ENCODE results near the gene ZBTB32.

The ZBTB32 gene

DNA sequence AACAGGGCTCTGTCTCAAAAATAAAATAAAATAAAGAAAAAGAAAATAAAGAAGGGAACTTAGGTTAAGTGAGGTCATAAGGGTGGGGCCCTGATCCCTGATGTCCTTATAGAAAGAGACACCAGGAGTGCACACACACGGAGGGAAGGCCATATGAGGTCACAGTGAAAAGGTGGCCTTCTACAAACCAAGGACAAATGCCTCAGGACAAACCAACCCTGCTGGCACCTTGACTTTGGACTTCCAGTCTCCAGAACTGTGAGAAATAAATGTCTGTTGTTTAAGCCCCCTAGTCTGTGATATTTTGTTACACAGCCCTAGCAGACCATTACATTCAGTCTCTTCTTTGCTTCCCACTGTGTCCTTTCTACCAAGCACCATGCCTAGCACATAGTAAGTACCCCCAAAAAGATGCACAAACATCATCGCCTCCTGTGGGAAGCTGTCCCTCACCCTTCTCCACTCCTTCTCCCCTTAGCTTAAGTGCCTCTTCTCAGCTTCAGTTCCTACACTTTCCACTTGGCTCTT, 8.4 kb upstream of the ZBTB32 start:
- no peak for DNase-seq (ENCODE audit: low spot score)

GRCh38 chr19:35696835-35697234, 7.5 kb upstream of the ZBTB32 start:
- no peak for DNase-seq (ENCODE audit: low spot score)

- peak; percentile 96 for DNase-seq (ENCODE audit: low spot score)
These were observed 1.9 kb upstream of the ZBTB32 start for GRCh38 chr19:35702223-35703012.

- no peak for DNase-seq (ENCODE audit: low spot score)
These were observed 1.0 kb upstream of the ZBTB32 start for GRCh38 chr19:35703343-35703742.

DNA sequence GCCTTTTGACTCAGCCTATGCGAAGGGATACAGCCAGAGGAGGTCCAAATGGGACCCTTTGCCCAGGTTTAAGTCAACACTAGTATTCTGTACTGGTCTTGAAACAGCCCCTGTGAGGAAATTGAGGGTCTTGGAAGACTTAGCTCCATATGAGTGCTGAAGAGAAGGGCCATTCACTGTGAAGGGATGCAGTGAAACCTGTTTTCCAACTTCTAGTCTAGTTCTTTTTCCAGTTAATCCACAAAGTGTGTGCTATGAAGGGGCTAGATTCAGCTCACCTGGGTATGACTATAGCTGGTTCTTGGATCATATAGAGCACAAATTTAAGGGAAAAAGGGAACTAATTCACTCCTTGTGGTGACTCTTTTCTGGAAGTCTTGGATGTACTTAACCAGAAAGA, 4.0 kb downstream of the ZBTB32 start:
- no peak for DNase-seq (ENCODE audit: low spot score)

GRCh38 chr19:35710784-35711723, 6.7 kb downstream of the ZBTB32 start:
- no peak for DNase-seq (ENCODE audit: low spot score)

DNA sequence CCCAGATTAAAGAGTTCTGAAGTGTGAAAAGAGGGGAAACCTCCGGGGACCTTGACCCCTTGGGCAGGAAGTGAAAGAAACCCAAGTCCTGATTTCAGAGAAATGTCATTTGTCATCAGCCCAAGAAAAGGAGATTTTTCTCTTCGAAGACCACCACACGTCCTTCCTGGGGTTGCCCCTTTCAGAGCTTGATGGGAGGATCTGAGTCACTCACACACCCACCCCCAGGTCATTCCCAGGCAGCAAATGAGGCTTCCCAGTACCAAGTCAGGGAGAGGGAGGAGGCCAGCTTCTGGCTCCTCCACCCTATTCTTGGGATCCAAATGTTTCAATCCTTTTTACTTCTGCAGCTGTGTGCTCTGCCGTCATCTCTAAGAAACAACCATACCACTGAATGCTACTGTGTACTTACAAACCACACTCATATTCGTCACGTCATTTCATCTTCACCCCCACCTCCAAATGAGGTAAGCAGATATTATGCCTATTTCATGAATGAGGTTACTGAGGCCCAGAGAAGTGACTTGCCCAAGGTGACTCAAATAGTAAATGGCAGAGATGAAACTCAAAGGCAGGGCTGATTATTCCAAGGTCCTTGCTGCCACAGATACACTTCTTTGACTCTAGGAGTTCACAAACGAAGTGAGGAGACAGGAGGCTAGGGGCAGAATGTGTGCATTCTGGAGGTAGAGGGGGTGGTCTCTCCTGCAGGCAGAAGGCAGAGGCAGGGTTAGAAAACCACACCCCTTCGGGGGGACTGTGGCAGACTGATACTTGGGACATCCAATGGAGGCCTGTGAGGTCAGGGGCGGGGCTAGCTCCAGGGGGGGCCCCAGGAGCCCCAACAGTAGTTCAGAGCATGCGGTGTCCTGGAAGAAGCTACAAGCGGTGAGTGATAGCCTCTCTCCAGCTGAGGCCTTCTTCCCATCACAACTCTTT, 8.5 kb downstream of the ZBTB32 start:
- DNase-seq (ENCODE audit: low spot score): no peak

GRCh38 chr19:35713506-35713850, 9.1 kb downstream of the ZBTB32 start:
- DNase-seq (ENCODE audit: low spot score): no peak

DNA sequence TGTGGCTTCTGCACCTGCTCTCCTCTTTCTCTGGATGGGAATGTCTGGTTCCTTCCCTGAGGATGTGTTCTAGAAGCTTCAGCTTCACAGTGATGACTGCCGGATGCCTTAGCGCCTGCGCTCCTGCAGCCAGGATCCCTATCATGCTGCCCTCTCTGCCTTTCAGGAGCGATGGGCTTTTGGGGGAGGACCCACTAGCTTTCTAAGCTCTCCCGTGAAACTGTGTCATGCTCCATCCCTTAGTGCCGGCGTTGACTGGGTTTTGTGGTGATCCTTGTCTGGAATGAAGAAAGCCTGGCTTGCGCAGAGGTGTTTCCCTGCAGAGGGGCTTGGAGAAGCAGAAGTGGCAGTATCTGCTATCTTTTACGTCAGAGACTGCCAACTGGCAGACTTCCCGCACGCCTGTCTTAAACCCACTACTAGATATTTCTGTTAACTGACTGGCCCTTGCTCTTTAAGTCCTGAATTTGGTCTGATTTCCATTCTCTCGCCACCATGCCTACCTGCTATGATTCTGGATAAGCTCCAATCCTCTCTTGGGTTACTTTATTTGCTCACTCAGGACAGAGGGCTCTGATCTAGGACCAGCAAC, 9.6 kb downstream of the ZBTB32 start:
- DNase-seq (ENCODE audit: low spot score): no peak

- DNase-seq (ENCODE audit: low spot score): peak; percentile 59
These were observed 10.4 kb downstream of the ZBTB32 start for GRCh38 chr19:35714601-35715354.

DNA sequence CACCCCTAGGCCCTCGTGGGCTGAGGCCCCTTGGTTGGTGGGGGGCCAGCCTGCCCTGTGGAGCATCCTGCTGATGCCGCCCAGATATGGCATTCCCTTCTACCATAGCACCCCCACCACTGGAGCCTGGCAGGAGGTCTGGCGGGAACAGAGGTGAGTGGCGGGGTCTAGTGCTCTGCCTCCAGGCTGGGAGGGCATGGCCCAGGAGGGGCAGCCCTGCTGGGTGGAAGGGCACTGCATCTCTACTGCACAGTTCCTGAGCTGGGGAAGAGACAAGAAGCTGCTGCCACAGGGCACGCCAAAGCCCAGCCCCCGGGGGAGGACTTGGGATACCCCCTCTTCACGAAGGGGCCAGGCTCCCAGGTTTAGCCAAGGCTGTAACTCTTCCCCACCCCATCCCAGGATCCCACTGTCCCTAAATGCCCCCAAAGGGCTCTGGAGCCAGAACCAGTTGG, 11.0 kb downstream of the ZBTB32 start:
- DNase-seq (ENCODE audit: low spot score): no peak

- no peak for DNase-seq (ENCODE audit: low spot score)
These were observed 11.8 kb downstream of the ZBTB32 start for GRCh38 chr19:35715981-35716800.

DNA sequence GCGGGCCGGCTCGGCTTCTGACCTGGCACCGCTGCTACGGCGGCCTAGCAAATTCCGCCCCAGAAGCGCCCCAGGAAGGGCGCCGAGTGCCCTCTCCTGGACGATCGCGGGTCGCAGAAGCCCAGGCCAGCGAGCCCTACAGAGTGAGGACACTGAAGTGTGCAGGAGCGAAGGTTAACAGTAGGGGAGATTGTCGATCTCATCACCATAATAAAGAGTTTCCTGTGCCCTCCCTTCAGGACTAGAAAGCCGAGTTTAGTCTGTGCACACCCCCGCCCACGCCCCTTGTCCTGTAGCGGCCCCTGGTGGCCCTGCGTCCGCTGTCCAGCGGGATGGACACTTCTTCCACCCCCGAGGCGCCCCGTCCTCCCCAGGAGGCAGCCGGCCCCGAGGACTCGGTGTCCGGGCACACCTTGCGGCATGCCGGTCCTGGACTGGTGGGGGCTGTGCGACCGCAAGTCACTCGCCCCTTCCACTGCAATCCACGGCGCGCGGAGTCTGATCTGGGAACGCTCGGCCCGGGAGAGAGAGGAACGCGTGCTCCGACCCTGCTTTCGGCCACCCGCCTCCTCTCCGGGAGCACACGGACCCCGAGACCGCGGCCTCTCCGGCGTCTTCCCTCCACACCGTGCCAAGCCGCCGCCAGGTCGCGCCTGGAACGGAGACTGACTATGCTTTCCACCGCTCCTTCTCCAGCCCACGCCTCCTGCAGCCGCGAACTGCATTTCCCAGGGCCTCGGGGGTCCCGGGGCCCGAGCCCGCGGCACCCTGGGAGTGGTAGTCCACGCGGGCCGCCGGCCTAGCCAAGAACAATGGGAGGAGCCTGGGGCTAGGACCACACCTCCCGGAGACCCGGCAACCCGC, 12.7 kb downstream of the ZBTB32 start:
- DNase-seq (ENCODE audit: low spot score): peak; percentile 97

- DNase-seq (ENCODE audit: low spot score): no peak
These were observed 13.4 kb downstream of the ZBTB32 start, which contains the start of gene KMT2B for GRCh38 chr19:35717665-35718344. TSS of gene KMT2B (plus strand) at chr19:35718003. CDS start at chr19:35718019, 16 bp downstream.

DNA sequence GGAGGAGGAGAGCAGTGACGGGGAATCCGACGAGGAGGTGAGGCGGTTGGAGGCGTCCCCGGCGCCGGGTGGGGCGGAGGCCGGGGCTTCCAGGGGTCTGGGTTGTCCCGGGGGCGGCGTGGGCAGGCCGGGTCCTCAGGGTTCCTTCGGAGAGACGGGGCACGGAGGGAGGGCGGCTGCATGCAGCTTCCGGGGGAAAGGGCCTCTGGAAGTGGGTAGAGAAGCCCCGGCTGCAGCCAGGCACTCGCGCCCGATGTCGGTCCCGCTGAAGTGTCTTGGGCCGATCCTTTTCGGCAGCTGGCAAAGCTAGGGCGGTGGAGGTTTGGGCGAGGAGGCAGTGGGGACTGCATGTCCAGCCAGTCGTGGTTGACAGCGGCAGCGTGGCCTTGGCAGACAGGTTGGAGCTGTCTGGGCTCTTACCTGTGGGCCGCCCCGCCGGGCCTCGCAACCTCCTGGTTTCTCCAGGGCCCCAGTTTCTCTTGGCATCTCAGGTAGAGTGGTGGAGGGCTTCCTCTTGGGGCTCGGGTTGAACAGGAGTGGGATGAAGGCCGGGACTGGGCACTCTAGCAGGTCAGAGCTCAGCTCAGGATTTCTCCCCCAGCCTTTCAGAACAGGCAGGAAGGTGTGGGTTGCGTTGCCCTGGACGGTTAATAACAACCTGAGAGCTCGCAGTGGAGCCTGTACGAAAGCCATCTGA, 14.1 kb downstream of the ZBTB32 start:
- peak; percentile 70 for DNase-seq (ENCODE audit: low spot score)

DNA sequence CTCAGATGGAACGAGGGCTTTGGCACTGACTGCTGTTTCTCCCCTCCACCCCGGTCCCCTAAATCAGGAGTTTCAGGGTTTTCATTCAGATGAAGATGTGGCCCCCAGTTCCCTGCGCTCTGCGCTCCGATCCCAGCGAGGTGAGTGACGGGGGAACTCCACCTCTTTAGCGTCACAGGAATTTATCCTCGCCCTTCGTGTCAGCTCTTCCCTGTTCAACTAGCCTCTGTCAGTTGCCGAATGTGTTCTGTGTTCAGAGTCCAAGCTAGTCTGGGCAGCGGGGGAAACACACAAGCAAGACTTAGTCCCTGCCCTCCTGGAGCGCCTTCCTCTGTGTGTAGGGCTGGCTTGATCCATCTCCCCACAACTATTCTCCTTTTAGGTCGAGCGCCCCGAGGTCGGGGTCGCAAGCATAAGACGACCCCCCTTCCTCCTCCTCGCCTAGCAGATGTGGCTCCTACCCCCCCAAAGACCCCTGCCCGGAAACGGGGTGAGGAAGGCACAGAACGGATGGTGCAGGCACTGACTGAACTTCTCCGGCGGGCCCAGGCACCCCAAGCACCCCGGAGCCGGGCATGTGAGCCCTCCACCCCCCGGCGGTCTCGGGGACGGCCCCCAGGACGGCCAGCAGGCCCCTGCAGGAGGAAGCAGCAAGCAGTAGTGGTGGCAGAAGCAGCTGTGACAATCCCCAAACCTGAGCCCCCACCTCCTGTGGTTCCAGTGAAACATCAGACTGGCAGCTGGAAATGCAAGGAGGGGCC, 15.2 kb downstream of the ZBTB32 start:
- no peak for DNase-seq (ENCODE audit: low spot score)

GRCh38 chr19:35720163-35720524, 15.8 kb downstream of the ZBTB32 start:
- no peak for DNase-seq (ENCODE audit: low spot score)

All from ecto neural progenitor cell (in vitro differentiated cells).